Kidney (tissue), 22 donors: ENCODE results near the gene TSPAN31. TPM values are rescaled to one million over a fixed set of nuclear protein-coding genes. Genes with fewer than 3 reads are reported as not detected.

Source experiments
- DNase-seq, 5 donors: peaks; one replicate each; pipeline ENCODE4 v3.0.0-alpha.2; 2013 to 2020
- FAIRE-seq: peaks from 2 replicates; lab custom pipeline; 2012; peaks lifted over from hg19 to GRCh38; lab: Jason Lieb, UNC
- H3K27ac ChIP-seq, 2 donors: one replicate each; pipeline ENCODE4 v1.7.0; 2013; ENCODE audit warnings: low read depth in 2 of 2, low read length in 2 of 2, inconsistent platforms in 1 of 2
- H3K27me3 ChIP-seq: one replicate; pipeline ENCODE4 v1.7.1; 2013; ENCODE audit warnings: low read length, inconsistent platforms; ENCODE audit not compliant: control insufficient read depth, insufficient read depth
- H3K36me3 ChIP-seq, 3 donors: one replicate each; pipeline versions ENCODE4 v1.7.0 to v1.7.1; 2013; ENCODE audit warnings: low read length in 3 of 3, control low read depth in 1 of 3, inconsistent platforms in 1 of 3; ENCODE audit not compliant: insufficient read depth in 3 of 3, control insufficient read depth in 2 of 3
- H3K4me1 ChIP-seq, 3 donors: one replicate each; pipeline versions ENCODE4 v1.7.0 to v1.7.1; 2013; ENCODE audit warnings: low read length in 3 of 3, inconsistent platforms in 1 of 3, low read depth in 1 of 3; ENCODE audit not compliant: control insufficient read depth in 2 of 3, insufficient read depth in 2 of 3
- H3K4me3 ChIP-seq, 3 donors: one replicate each; pipeline versions ENCODE4 v1.7.0 to v1.8.1; 2013; ENCODE audit warnings: low read length in 3 of 3, control low read depth in 1 of 3, inconsistent platforms in 1 of 3
- H3K9ac ChIP-seq, 3 donors: one replicate each; pipeline versions ENCODE4 v1.7.0 to v1.7.1; 2013; ENCODE audit warnings: low read length in 3 of 3, control low read depth in 1 of 3, inconsistent platforms in 1 of 3
- H3K9me3 ChIP-seq, 3 donors: one replicate each; pipeline versions ENCODE4 v1.7.0 to v1.7.1; 2013; ENCODE audit warnings: low read length in 3 of 3, control low read depth in 1 of 3, inconsistent platforms in 1 of 3; ENCODE audit not compliant: control insufficient read depth in 2 of 3, insufficient read depth in 1 of 3
- intact Hi-C: fragments of 100-400 bp; cut with DNase I; formaldehyde crosslinking; loops from one replicate; pipeline ENCODE4 v1.11.1; 2022
- long read RNA-seq, 10 donors: library from polyadenylated mRNA in 1 of 10; unstranded in 1 of 10; transcript quantifications; one replicate each; pipeline ENCODE4 v2.0.0 and lab custom pipeline, GENCODE V29; 2021 to 2026
- polyA plus RNA-seq: library from polyadenylated mRNA; stranded (reverse); fragments of 350-450 nt; fragmentation: Illumina TruSeq; extraction: RNeasy Lipid Tissue Mini Kit (QIAGEN cat#74804); gene quantifications from one replicate; pipeline ENCODE4 v1.2.3, GENCODE V29; 2014; ENCODE audit warnings: low read depth, low replicate concordance; ENCODE audit not compliant: insufficient read depth
- total RNA-seq: library from RNA; stranded (reverse); fragmentation: NEBNext Ultra II Directional; extraction: Animal tissue kit (Norgen Biotek cat#: 25700); gene quantifications from one replicate; pipeline ENCODE4 v1.2.1, GENCODE V29; 2021
- TF ChIP-seq, protein P1 (sequence below): IDR thresholded peaks from 3 replicates; pipeline ENCODE4 v1.5.1; 2012; ENCODE audit warnings: mild to moderate bottlenecking, moderate library complexity, borderline replicate concordance; ENCODE audit not compliant: insufficient read depth; ENCODE audit errors: extremely low read depth
- donor health status: control.
- donor health status: control.
- donor health status: control.
- donor health status: control.
- donor health status: control.
- donor health status: DM: yes; HTN: yes; CAD: no.
- donor health status: Normal renal cell carcinoma (clear cell type).

Gene TSPAN31, protein sequence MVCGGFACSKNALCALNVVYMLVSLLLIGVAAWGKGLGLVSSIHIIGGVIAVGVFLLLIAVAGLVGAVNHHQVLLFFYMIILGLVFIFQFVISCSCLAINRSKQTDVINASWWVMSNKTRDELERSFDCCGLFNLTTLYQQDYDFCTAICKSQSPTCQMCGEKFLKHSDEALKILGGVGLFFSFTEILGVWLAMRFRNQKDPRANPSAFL
- total RNA-seq: 53.3 TPM
- polyA plus RNA-seq: 60.1 TPM
- long read RNA-seq, donor 1, transcript TSPAN31-201 (6 exons, 1,849 nt): major isoform, 12 of 26 reads
- long read RNA-seq, donor 1, partial matches to known transcripts: 14 of 26 reads
- long read RNA-seq, donor 1, other reads (novel, unspliced or antisense): 0 of 26 reads
- long read RNA-seq, donor 2, transcript TSPAN31-201 (6 exons, 1,849 nt): major isoform, 9 of 16 reads
- long read RNA-seq, donor 2, partial matches to known transcripts: 5 of 16 reads
- long read RNA-seq, donor 2, other reads (novel, unspliced or antisense): 0 of 16 reads
- long read RNA-seq, donor 3, transcript TSPAN31-201 (6 exons, 1,849 nt): major isoform, 28 of 36 reads
- long read RNA-seq, donor 3, partial matches to known transcripts: 7 of 36 reads
- long read RNA-seq, donor 3, other reads (novel, unspliced or antisense): 0 of 36 reads
- long read RNA-seq, donor 4, transcript TSPAN31-201 (6 exons, 1,849 nt): major isoform, 16 of 17 reads
- long read RNA-seq, donor 4, partial matches to known transcripts: 0 of 17 reads
- long read RNA-seq, donor 4, other reads (novel, unspliced or antisense): 0 of 17 reads
- long read RNA-seq, donor 5: 0 reads
- long read RNA-seq, donor 6, transcript TSPAN31-201 (6 exons, 1,849 nt): major isoform, 11 of 198 reads
- long read RNA-seq, donor 6, partial matches to known transcripts: 91 of 198 reads
- long read RNA-seq, donor 6, other reads (novel, unspliced or antisense): 96 of 198 reads
- long read RNA-seq, donor 7, transcript TSPAN31-201 (6 exons, 1,849 nt): major isoform, 26 of 71 reads
- long read RNA-seq, donor 7, partial matches to known transcripts: 34 of 71 reads
- long read RNA-seq, donor 7, other reads (novel, unspliced or antisense): 9 of 71 reads
- long read RNA-seq, donor 8, transcript TSPAN31-201 (6 exons, 1,849 nt): major isoform, 19 of 209 reads
- long read RNA-seq, donor 8, partial matches to known transcripts: 97 of 209 reads
- long read RNA-seq, donor 8, other reads (novel, unspliced or antisense): 93 of 209 reads
- long read RNA-seq, donor 9, transcript TSPAN31-201 (6 exons, 1,849 nt): major isoform, 9 of 18 reads
- long read RNA-seq, donor 9, partial matches to known transcripts: 6 of 18 reads
- long read RNA-seq, donor 9, other reads (novel, unspliced or antisense): 0 of 18 reads
- long read RNA-seq, donor 10, transcript TSPAN31-201 (6 exons, 1,849 nt): major isoform, 14 of 17 reads
- long read RNA-seq, donor 10, partial matches to known transcripts: 0 of 17 reads
- long read RNA-seq, donor 10, other reads (novel, unspliced or antisense): 0 of 17 reads

DNA sequence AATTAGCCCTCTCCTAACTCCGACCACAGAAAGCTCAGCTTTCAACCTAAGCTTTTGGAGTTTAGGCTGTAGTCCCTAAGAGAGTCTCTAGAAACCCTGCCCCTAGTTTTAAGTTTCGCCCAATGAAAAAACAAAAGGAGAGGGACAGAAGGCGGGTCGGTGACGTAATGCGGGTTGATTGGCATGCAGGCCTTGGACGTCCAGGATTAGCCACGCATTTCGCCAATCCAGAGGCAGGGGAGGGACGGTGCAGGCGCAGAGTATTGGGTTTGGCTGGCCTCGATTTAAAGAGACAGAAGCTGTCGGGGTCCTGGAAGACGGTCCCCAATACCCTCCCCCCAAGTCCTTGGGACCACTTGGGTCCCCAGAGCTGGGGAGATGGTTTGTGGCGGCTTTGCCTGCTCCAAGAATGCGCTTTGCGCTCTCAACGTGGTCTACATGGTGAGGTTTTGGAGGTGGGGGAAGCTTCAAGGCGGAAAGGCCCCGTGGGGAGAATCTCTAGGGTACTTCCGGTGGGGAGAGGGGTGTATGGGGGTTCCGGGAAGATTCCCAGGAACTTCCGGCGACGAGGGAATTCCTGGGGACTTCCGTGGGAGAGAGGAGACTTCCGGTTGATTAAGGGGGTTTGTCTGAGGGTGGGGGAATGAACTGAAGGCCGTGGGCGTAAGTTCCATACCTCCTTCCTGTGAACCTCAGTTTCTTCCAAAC, at the start of gene TSPAN31:
TSS of gene TSPAN31 (plus strand) at position 263 of the 708 bp plus-strand sequence. CDS start at position 379, 116 bp downstream.
- peak within 1 kb of the TSS; percentile 91 to 96 (median 96) for H3K4me3 ChIP-seq
- TF ChIP-seq, protein P1, sequence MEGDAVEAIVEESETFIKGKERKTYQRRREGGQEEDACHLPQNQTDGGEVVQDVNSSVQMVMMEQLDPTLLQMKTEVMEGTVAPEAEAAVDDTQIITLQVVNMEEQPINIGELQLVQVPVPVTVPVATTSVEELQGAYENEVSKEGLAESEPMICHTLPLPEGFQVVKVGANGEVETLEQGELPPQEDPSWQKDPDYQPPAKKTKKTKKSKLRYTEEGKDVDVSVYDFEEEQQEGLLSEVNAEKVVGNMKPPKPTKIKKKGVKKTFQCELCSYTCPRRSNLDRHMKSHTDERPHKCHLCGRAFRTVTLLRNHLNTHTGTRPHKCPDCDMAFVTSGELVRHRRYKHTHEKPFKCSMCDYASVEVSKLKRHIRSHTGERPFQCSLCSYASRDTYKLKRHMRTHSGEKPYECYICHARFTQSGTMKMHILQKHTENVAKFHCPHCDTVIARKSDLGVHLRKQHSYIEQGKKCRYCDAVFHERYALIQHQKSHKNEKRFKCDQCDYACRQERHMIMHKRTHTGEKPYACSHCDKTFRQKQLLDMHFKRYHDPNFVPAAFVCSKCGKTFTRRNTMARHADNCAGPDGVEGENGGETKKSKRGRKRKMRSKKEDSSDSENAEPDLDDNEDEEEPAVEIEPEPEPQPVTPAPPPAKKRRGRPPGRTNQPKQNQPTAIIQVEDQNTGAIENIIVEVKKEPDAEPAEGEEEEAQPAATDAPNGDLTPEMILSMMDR: no peak
- DNase-seq (peak; percentile 98 to 99 (median 99)), FAIRE-seq (peak; percentile 82)
- H3K9me3 ChIP-seq: no peaks in the 10 kb centered on the region
- peak within 1 kb of the TSS; percentile 89 to 97 (median 96) for H3K9ac ChIP-seq
- H3K27ac ChIP-seq: peak within 1 kb of the TSS; percentile 95 to 98
- H3K27me3 ChIP-seq: peaks cover 8% of the 10 kb centered on the region
- H3K36me3 ChIP-seq: peaks cover 4 to 15% (median 7%) of the 10 kb centered on the region in 3 donors
- intact Hi-C loops: no loop called here
- peaks cover 0 to 6% (median 5%) of the 10 kb centered on the region in 3 donors for H3K4me1 ChIP-seq

DNA sequence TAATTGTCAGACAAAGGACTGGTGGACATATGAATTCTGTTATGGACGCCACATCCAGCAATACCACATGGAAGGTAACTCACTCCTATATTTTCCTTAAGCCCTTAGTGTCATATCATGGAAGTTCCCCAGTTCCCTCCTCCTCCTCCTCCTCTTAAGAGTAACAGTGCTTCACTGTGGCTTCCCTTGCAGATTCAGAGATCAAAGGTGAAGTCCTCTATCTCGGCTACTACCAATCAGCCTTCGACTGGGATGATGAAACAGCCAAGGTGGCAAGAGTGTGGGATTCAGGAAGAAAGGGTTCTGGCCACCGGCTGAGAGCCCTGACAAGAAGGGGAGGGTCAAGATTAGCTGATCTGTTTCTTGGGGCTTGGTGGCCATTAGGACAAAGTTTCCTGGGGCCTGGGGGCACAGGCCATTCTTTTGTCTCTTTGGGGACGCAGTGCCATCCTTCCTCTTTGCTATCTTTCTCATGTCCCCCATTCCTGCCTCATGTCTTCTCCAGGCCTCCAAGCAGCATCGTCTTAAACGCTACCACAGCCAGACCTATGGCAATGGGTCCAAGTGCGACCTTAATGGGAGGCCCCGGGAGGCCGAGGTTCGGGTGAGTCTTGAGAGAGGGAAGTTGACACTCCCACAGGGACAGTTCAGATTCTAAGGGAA, 48.9 kb upstream of the TSPAN31 start:
- Histone ChIP-seq H3K9me3 (no peaks in the 10 kb centered on the region), H3K27ac (no peak overlapping the region), H3K36me3 (peaks cover 5 to 19% (median 11%) of the 10 kb centered on the region in 3 donors), H3K9ac (no peak overlapping the region), H3K4me3 (no peak overlapping the region), H3K27me3 (no peaks in the 10 kb centered on the region), H3K4me1 (peaks cover 0 to 7% (median 6%) of the 10 kb centered on the region in 3 donors)
- TF ChIP-seq, protein P1: no peak
- intact Hi-C loops: no loop called here
- DNase-seq (no peak), FAIRE-seq (no peak)
